ENCODE results near the gene MAFF.
A peak's percentile ranks its signal among the peaks of the same experiment; 100 is the strongest.

The MAFF gene

DNA sequence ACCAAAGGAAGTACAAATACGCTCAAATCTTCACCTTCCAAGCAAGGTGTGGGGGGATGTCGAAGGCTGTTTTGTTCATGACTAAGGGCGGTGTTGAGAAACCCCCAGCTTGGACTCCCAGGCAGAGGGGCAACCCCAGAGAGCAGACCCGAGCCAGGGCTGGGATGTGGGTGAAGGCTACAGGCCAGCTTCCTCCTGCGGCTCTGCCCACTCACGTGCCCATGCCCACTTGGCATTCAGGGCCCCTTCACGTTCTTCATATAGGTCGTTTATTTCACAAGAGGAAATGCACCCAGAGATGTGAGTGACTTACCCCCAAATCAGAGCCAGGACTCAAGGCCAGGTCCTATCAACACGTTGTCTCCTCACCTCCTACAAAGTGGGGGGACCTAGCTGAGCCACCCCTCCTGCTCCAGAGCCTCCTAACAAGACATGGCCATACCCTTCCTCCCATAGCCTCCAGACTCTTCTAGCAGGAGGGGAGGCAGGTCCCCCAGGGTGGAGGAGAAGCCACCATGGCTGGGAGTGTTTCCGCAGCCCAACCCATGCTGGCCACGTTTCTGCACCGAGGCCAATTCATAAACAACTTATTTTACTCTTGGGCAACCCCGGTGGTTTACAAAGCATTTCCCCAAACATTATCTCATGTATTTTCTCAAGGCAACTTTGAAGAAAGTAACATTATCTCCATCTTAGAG is 49.0 kb downstream of the MAFF start:
- H3K27ac ChIP-seq (ENCODE audit: low read length), result no peak overlapping the region

DNA sequence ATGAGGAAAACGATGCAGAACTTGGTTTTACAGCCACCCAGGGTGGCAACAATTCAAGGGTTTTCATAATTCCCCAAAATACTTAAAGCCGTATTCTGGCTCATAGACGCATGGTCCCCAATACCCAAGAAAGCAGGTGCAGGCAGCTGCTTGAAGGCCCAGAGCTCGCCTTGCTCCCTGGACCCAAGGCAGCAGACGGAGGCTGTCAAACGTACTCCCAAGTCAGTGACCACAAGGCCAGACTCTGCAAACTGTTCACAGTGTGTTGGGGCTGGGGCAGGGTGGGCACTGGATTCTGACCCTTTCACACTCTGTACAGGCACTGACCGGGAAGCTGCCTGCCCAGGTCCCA is 49.5 kb downstream of the MAFF start:
- H3K4me1 ChIP-seq (ENCODE audit: control insufficient read depth, insufficient read depth, low read length), result peaks cover 24% of the 10 kb centered on the region

More for the DNA sequence above, 49.0 kb downstream of the MAFF start:
- H3K4me1 ChIP-seq (ENCODE audit: control insufficient read depth, insufficient read depth, low read length), result peaks cover 27% of the 10 kb centered on the region
- H3K9ac ChIP-seq (ENCODE audit: low read length in 2 of 2), result no peak overlapping the region
- H3K4me3 ChIP-seq (ENCODE audit: low read length in 2 of 2), result no peak overlapping the region
- H3K27me3 ChIP-seq (ENCODE audit: control insufficient read depth in 1 of 2, insufficient read depth in 2 of 2, low read length in 2 of 2), result no peaks in the 10 kb centered on the region
- no peaks in the 10 kb centered on the region for H3K9me3 ChIP-seq (ENCODE audit: control insufficient read depth in 2 of 2, low read length in 2 of 2)
- peaks cover 5 to 17% of the 10 kb centered on the region in 2 donors for H3K36me3 ChIP-seq (ENCODE audit: control insufficient read depth in 2 of 2, insufficient read depth in 2 of 2, low read length in 2 of 2)

DNA sequence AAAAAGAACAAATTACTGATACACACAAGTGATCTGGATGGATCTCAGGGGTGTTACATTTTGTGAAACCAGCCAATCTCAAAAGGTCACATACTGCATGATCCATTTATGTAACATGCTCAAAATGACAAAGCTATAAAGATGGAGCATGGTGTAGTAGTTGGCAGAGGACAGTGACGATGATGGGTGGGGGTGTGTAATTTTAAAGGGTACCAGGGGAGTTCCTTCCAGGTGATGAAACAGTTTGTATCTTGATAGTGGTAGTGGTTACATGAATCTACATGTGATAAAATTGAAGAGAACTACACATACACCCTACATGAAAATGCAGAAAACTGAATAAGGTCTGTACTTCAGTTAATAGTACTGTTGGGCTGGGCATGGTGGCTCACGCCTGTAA is 53.9 kb downstream of the MAFF start:
- no peak overlapping the region for H3K9ac ChIP-seq (ENCODE audit: low read length in 2 of 2)
- H3K27ac ChIP-seq (ENCODE audit: low read length), result no peak overlapping the region
- H3K9me3 ChIP-seq (ENCODE audit: control insufficient read depth in 2 of 2, low read length in 2 of 2), result no peaks in the 10 kb centered on the region
- no peak overlapping the region for H3K4me3 ChIP-seq (ENCODE audit: low read length in 2 of 2)
- no peaks in the 10 kb centered on the region for H3K27me3 ChIP-seq (ENCODE audit: control insufficient read depth in 1 of 2, insufficient read depth in 2 of 2, low read length in 2 of 2)
- peaks cover 35% of the 10 kb centered on the region for H3K4me1 ChIP-seq (ENCODE audit: control insufficient read depth, insufficient read depth, low read length)
- H3K36me3 ChIP-seq (ENCODE audit: control insufficient read depth in 2 of 2, insufficient read depth in 2 of 2, low read length in 2 of 2), result no peaks in the 10 kb centered on the region

More for the DNA sequence above, 49.5 kb downstream of the MAFF start:
- no peak overlapping the region for H3K9ac ChIP-seq (ENCODE audit: low read length in 2 of 2)
- H3K4me3 ChIP-seq (ENCODE audit: low read length in 2 of 2), result no peak overlapping the region
- H3K9me3 ChIP-seq (ENCODE audit: control insufficient read depth in 2 of 2, low read length in 2 of 2), result no peaks in the 10 kb centered on the region
- peaks cover 2 to 11% of the 10 kb centered on the region in 2 donors for H3K36me3 ChIP-seq (ENCODE audit: control insufficient read depth in 2 of 2, insufficient read depth in 2 of 2, low read length in 2 of 2)
- no peak overlapping the region for H3K27ac ChIP-seq (ENCODE audit: low read length)
- no peaks in the 10 kb centered on the region for H3K27me3 ChIP-seq (ENCODE audit: control insufficient read depth in 1 of 2, insufficient read depth in 2 of 2, low read length in 2 of 2)

DNA sequence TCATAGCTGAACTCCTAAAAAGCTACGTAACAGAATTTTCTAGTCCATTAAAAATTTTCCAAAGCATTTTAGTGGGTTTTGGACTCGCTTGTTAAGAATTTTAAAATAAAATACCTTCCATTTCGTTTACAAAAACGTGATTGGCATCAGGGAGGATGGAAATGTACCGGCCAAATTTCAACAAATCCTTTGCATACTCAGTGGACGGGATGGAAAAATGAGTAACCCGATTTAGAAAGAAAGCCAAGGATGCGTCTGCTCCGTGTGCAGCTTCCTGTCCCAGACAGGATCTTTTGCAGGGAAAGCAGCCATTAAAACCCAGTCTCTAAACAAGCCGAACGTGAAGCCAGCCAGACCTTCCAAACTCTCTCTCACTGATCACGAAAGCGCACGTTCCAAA is 55.4 kb downstream of the MAFF start:
- Histone ChIP-seq H3K27me3 (ENCODE audit: control insufficient read depth in 1 of 2, insufficient read depth in 2 of 2, low read length in 2 of 2) (no peaks in the 10 kb centered on the region), H3K9ac (ENCODE audit: low read length in 2 of 2) (peak overlapping the region; percentile 59 to 74), H3K4me3 (ENCODE audit: low read length in 2 of 2) (peak overlapping the region; percentile 5 to 65), H3K27ac (ENCODE audit: low read length) (peak overlapping the region; percentile 66), H3K36me3 (ENCODE audit: control insufficient read depth in 2 of 2, insufficient read depth in 2 of 2, low read length in 2 of 2) (no peaks in the 10 kb centered on the region), H3K9me3 (ENCODE audit: control insufficient read depth in 2 of 2, low read length in 2 of 2) (no peaks in the 10 kb centered on the region), H3K4me1 (ENCODE audit: control insufficient read depth, insufficient read depth, low read length) (peaks cover 45% of the 10 kb centered on the region)

DNA sequence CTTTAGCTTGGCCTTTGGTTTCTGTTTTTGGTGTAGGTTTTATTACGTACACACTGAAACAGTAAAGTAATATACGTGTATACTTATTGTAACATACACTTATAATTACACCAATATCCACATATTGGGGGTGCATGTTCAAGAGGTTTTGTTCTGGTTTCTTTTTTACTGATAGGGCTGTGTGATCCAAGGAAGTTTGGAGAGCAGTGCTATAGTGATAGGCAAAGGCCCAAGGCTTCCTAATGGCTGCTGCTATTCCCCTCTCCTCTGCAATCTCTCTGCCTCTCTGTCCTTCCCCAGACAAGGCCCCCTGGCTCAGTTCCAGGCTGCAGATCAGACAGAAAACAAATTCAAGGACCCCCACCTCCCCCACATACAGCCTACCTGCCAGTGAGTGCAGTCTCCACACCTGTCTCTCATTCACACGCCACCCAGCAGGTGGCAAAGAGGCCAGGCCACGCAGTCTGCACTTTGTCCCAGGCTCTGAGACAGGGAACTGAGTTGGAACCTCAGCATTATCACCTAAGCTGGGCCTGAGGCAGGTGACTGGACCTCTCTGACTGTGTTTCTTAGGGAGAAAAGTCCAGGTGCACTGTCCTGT is 56.0 kb downstream of the MAFF start:
- Histone ChIP-seq H3K27me3 (ENCODE audit: control insufficient read depth in 1 of 2, insufficient read depth in 2 of 2, low read length in 2 of 2) (no peaks in the 10 kb centered on the region), H3K9me3 (ENCODE audit: control insufficient read depth in 2 of 2, low read length in 2 of 2) (no peaks in the 10 kb centered on the region), H3K4me1 (ENCODE audit: control insufficient read depth, insufficient read depth, low read length) (peaks cover 49% of the 10 kb centered on the region), H3K36me3 (ENCODE audit: control insufficient read depth in 2 of 2, insufficient read depth in 2 of 2, low read length in 2 of 2) (no peaks in the 10 kb centered on the region), H3K9ac (ENCODE audit: low read length in 2 of 2) (peak overlapping the region; percentile 59 to 74), H3K27ac (ENCODE audit: low read length) (peak overlapping the region; percentile 66), H3K4me3 (ENCODE audit: low read length in 2 of 2) (peak overlapping the region; percentile 5 to 65)

DNA sequence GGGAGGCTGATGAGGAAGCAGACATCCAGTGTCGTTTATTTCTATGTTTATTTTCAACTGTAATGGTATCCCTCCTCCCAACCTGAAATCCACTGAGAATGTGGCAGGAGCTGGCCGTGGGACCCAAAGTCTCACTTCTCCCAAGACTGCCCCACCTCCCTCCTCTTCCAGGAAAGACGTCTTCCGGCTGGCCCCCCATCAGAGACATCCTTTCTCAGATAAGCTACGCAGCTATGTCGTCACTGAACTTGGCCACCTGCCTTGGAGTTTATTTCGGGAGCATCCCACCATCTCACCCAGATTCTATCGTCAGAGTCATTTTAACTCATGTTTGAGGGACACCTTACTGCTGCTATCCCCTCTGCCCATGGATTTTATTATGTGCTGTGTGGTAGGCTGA is 57.1 kb downstream of the MAFF start:
- Histone ChIP-seq H3K4me1 (ENCODE audit: control insufficient read depth, insufficient read depth, low read length) (peaks cover 51% of the 10 kb centered on the region), H3K4me3 (ENCODE audit: low read length in 2 of 2) (no peak overlapping the region), H3K27ac (ENCODE audit: low read length) (peak overlapping the region; percentile 49), H3K27me3 (ENCODE audit: control insufficient read depth in 1 of 2, insufficient read depth in 2 of 2, low read length in 2 of 2) (no peaks in the 10 kb centered on the region), H3K9ac (ENCODE audit: low read length in 2 of 2) (peak overlapping the region in 1 of 2 donors; percentile 36), H3K36me3 (ENCODE audit: control insufficient read depth in 2 of 2, insufficient read depth in 2 of 2, low read length in 2 of 2) (no peaks in the 10 kb centered on the region), H3K9me3 (ENCODE audit: control insufficient read depth in 2 of 2, low read length in 2 of 2) (no peaks in the 10 kb centered on the region)

DNA sequence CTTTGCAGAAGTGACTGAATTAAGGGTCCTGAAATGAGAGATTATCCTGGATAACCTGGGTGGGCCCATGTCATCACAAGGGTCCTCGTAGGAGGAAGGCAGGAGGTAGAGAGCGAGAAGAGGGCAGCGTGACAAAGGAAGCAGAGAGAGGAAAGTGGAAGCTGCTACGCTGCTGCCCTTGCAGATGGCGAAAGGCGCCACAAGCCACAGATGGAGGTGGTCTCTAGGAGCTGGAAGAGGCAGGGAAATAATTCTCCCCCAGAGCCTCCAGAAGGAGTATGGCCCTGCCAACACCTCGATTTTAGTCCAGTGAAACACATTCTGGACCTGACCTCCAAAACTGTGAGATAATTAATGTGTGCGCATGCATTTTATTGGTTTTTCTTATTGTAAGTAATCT is 57.6 kb downstream of the MAFF start:
- H3K27ac ChIP-seq (ENCODE audit: low read length), result peak overlapping the region; percentile 49
- peaks cover 55% of the 10 kb centered on the region for H3K4me1 ChIP-seq (ENCODE audit: control insufficient read depth, insufficient read depth, low read length)
- no peaks in the 10 kb centered on the region for H3K36me3 ChIP-seq (ENCODE audit: control insufficient read depth in 2 of 2, insufficient read depth in 2 of 2, low read length in 2 of 2)
- no peaks in the 10 kb centered on the region for H3K9me3 ChIP-seq (ENCODE audit: control insufficient read depth in 2 of 2, low read length in 2 of 2)
- no peaks in the 10 kb centered on the region for H3K27me3 ChIP-seq (ENCODE audit: control insufficient read depth in 1 of 2, insufficient read depth in 2 of 2, low read length in 2 of 2)
- H3K9ac ChIP-seq (ENCODE audit: low read length in 2 of 2), result no peak overlapping the region
- H3K4me3 ChIP-seq (ENCODE audit: low read length in 2 of 2), result no peak overlapping the region

DNA sequence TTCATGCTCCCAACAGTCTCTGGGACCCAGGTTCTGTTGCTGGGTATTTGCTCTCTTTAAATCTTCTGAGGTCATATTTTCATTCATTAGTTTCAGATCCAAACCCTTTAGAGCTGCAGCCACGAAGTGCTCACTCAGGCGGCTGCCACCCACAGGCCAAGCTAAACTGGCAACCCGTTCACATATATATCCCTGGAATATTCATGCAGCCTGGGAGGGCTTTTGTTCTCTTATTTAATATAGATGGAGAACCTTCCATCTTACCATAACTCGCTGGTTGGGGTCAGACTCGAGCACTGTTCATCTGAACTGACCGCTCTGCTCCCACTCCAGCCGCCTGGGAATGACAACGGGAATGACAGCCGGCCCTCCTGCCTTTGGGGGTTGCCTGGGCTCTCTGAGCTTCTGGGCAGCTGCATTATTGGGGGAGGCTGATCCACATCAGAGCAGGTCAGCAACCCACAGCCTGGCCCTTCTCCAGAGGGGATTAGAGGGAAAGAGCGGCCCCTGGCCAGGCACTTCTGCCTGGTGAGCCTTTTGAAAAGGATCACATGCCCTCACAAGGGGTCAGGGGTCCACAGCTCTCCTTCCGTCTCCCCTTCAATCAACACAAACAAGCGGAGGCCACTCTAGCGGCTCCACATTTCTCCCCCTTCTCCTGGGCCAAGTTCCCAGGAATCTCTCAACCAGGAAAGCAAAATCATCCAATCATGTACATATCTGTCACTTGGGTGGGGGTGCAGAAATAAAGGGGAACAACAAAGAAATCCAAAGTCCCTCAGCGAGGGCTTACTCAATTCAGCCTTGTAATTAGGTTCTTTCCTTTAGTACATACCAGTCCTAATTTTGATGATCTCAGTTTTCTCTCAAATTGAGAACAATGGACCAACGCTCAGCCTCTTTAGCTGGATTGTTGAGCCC is 59.2 kb downstream of the MAFF start:
- Histone ChIP-seq H3K9me3 (ENCODE audit: control insufficient read depth in 2 of 2, low read length in 2 of 2) (no peaks in the 10 kb centered on the region), H3K27ac (ENCODE audit: low read length) (peak overlapping the region; percentile 69), H3K36me3 (ENCODE audit: control insufficient read depth in 2 of 2, insufficient read depth in 2 of 2, low read length in 2 of 2) (no peaks in the 10 kb centered on the region), H3K4me3 (ENCODE audit: low read length in 2 of 2) (peak overlapping the region in 1 of 2 donors; percentile 35), H3K9ac (ENCODE audit: low read length in 2 of 2) (peak overlapping the region; percentile 36 to 48), H3K4me1 (ENCODE audit: control insufficient read depth, insufficient read depth, low read length) (peaks cover 61% of the 10 kb centered on the region), H3K27me3 (ENCODE audit: control insufficient read depth in 1 of 2, insufficient read depth in 2 of 2, low read length in 2 of 2) (no peaks in the 10 kb centered on the region)

DNA sequence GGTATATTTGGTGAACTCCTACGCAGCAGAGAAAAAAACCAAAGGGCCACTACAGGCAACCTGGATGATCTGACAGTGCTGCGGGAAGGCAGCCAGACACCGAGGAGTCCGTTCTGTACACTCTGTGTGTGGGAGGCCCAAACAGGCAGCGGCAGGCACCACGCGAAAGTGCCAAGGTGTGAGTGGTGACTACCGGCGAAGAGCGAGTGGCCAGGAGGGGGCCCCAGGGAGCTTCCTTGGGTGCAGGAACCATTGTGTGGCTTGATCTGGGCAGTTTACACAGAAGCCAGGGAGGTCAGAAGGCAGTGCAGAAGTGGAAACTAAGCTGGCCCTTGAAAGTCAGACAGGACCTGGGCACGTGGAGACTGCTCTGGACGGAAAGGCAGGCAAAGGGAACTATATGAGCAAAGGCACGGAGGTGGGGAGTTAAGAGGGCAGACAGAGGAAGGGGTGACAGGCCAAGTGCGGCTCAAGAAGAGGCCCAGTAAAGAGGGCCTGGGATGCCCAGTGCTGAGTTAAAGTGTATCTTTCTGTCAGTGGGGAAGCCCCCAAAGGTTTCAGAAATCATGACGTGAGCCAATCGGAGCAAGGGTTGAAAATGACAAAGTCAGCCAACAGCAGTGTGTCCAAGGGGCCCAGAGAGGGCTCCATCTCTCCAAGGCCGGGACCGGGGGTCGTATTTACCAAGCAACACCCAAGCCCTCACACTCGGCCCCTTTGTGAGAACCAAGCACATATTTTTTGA is 60.4 kb downstream of the MAFF start:
- Histone ChIP-seq H3K4me3 (ENCODE audit: low read length in 2 of 2) (no peak overlapping the region), H3K9ac (ENCODE audit: low read length in 2 of 2) (no peak overlapping the region), H3K36me3 (ENCODE audit: control insufficient read depth in 2 of 2, insufficient read depth in 2 of 2, low read length in 2 of 2) (no peaks in the 10 kb centered on the region), H3K4me1 (ENCODE audit: control insufficient read depth, insufficient read depth, low read length) (peaks cover 64% of the 10 kb centered on the region), H3K27me3 (ENCODE audit: control insufficient read depth in 1 of 2, insufficient read depth in 2 of 2, low read length in 2 of 2) (no peaks in the 10 kb centered on the region), H3K27ac (ENCODE audit: low read length) (peak overlapping the region; percentile 69), H3K9me3 (ENCODE audit: control insufficient read depth in 2 of 2, low read length in 2 of 2) (no peaks in the 10 kb centered on the region)

DNA sequence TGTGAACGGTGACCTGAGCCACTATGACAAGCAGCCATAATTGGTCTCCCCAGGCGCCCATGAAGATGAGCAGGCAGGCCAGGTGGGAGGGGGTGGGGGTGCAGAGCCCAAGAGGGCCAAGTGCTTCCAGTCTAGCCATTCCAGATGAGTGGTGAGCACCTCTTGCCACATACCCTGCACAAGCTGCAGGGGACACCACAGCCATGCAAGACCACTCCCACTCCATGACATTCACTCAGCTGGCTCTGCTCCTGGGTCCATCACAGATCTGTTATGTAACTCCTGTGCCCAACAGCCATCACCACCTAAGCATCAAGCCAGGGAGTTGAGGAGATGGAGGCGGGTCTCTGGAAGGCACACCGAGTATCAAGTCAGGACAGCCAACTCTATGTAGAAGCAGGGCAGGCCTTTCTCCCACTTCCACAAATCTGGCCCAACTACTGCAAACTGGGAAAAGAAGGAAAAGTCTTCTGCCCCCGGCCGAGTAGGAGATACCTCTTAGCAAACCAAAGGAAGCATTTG is 62.6 kb downstream of the MAFF start:
- Histone ChIP-seq H3K9me3 (ENCODE audit: control insufficient read depth in 2 of 2, low read length in 2 of 2) (no peaks in the 10 kb centered on the region), H3K9ac (ENCODE audit: low read length in 2 of 2) (no peak overlapping the region), H3K4me1 (ENCODE audit: control insufficient read depth, insufficient read depth, low read length) (peaks cover 54% of the 10 kb centered on the region), H3K27ac (ENCODE audit: low read length) (no peak overlapping the region), H3K4me3 (ENCODE audit: low read length in 2 of 2) (no peak overlapping the region), H3K27me3 (ENCODE audit: control insufficient read depth in 1 of 2, insufficient read depth in 2 of 2, low read length in 2 of 2) (no peaks in the 10 kb centered on the region), H3K36me3 (ENCODE audit: control insufficient read depth in 2 of 2, insufficient read depth in 2 of 2, low read length in 2 of 2) (no peaks in the 10 kb centered on the region)

Measured in stomach smooth muscle (tissue), 2 donors.